Adrenal gland (tissue), 12 donors: ENCODE measurements around the gene ERF. TPM values are rescaled to one million over a fixed set of nuclear protein-coding genes. Genes with fewer than 3 reads are reported as not detected.
"Not testable (repeated sequence)": the region's sequence is repeated elsewhere in the genome, so short reads cannot be mapped to it uniquely, and the experiment has no call there.

Source experiments
- DNase-seq, 7 donors: peaks; one replicate each; pipeline ENCODE4 v3.0.0-alpha.2; 2019 to 2020
- H3K27ac ChIP-seq, 5 donors: fragments of 200-600 bp; sonication (generic) in 4 of 5; 1 replicate in 3 of 5; 2 replicates in 2 of 5; pipeline versions ENCODE4 v1.5.1 to v1.8.0; 2016 to 2020; ENCODE audit warnings: mild to moderate bottlenecking in 1 of 5
- H3K27me3 ChIP-seq: fragments of 200-600 bp; 2 replicates; pipeline ENCODE4 v1.8.0; 2021
- H3K36me3 ChIP-seq, 2 donors: fragments of 200-600 bp; replicated peaks in 1 of 2; 1 replicate in 1 of 2; 2 replicates in 1 of 2; pipeline versions ENCODE4 v1.5.1 to v1.8.0; 2018 to 2022
- H3K4me1 ChIP-seq, 2 donors: fragments of 200-600 bp; replicated peaks in 1 of 2; 1 replicate in 1 of 2; 2 replicates in 1 of 2; pipeline versions ENCODE4 v1.5.1 to v1.8.0; 2018 to 2021
- H3K4me3 ChIP-seq, 4 donors: fragments of 200-600 bp; sonication (generic) in 3 of 4; one replicate each; pipeline ENCODE4 v1.5.1; 2016 to 2018
- H3K9me3 ChIP-seq, 3 donors: fragments of 200-600 bp; sonication (generic) in 1 of 3; replicated peaks in 1 of 3; 1 replicate in 2 of 3; 2 replicates in 1 of 3; pipeline versions ENCODE4 v1.5.1 to v1.8.0; 2016 to 2021
- CTCF ChIP-seq, 6 experiments: fragments of 450-650 bp in 4 of 6; fragments of 200-600 bp in 2 of 6; sonication (generic) in 1 of 6; IDR thresholded peaks; 1 replicate in 5 of 6; 2 replicates in 1 of 6; pipeline versions ENCODE4 v1.5.1 to v1.8.0; 2016 to 2021; ENCODE audit warnings: antibody characterized with exemption in 6 of 6, mild to moderate bottlenecking in 2 of 6, moderate library complexity in 1 of 6
- POLR2A ChIP-seq, 2 donors: fragments of 450-650 bp; IDR thresholded peaks; one replicate each; pipeline ENCODE4 v1.6.1; 2017; ENCODE audit warnings: antibody characterized with exemption in 2 of 2, mild to moderate bottlenecking in 2 of 2, moderate library complexity in 1 of 2
- WGBS, 4 donors: extraction: QIAGEN DNeasy Blood & Tissue Kit in 2 of 4; methylation state at CpG; one replicate each; pipeline versions ENCODE4 v1.1.5 to v1.1.7; 2013 to 2017; 5-methylcytosine and 5-hydroxymethylcytosine counted together
- intact Hi-C, 2 donors: fragments of 100-400 bp; cut with DNase I; formaldehyde crosslinking; loops; one replicate each; pipeline versions ENCODE4 v1.14.1 to v1.15.0; 2022 to 2023
- polyA plus RNA-seq, 3 donors: library from polyadenylated mRNA; stranded (reverse); fragments of 200-250 nt in 2 of 3; fragments of 350-450 nt in 1 of 3; fragmentation: Illumina TruSeq in 1 of 3; extraction: RNeasy Lipid Tissue Mini Kit (QIAGEN cat#74804) in 1 of 3; gene quantifications; one replicate each; pipeline ENCODE4 v1.2.3, GENCODE V29; 2013 to 2014
- total RNA-seq, 9 donors: library from RNA; depleted of rRNA in 4 of 9; stranded (reverse); fragments of >200 nt in 4 of 9; fragments of 120-200 nt in 1 of 9; fragmentation: NEBNext Ultra II Directional in 1 of 9; extraction: Animal tissue kit (Norgen Biotek cat#: 25700) in 1 of 9; gene quantifications; one replicate each; pipeline versions ENCODE4 v1.1.0 to v1.2.4, GENCODE V29; 2013 to 2023
- donor health status: healthy with polysubstance abuse.
- donor health status: Bipolar disorder and iron deficiency.
- donor health status: DM: yes; HTN: yes; CAD: no.
- donor health status: DM: no; HTN: no; CAD: no.
- donor health status: DM: no; HTN: no; CAD: no.
- donor health status: DM: yes; HTN: yes; CAD: no.

Gene ERF
- total and polyA plus RNA-seq, 12 donors = 11.4 to 147 (median 52.4) TPM

GRCh38 chr19:42261763-42262162, 6.8 kb upstream of the ERF start:
- no peaks in the 10 kb centered on the region for H3K36me3 ChIP-seq
- DNase-seq = no peak
- TF ChIP-seq CTCF (IDR thresholded peaks at IDR 0.05) (no peak), POLR2A (IDR thresholded peaks at IDR 0.05) (no peak)
- H3K9me3 ChIP-seq = no peaks in the 10 kb centered on the region
- 81 to 91% (median 85%) methylated on average over 3 of the region's 3 CpGs for WGBS, 4 donors
- H3K27me3 ChIP-seq = no peaks in the 10 kb centered on the region
- intact Hi-C loops = no loop called here
- no peak overlapping the region for H3K4me3 ChIP-seq
- peaks cover 0 to 3% of the 10 kb centered on the region in 2 donors for H3K4me1 ChIP-seq
- no peak overlapping the region for H3K27ac ChIP-seq

- H3K27ac ChIP-seq, H3K36me3 ChIP-seq, intact Hi-C loops, H3K9me3 ChIP-seq, H3K27me3 ChIP-seq, DNase-seq, H3K4me3 ChIP-seq: not testable (repeated sequence)
- 78 to 94% (median 86%) methylated on average over 3 of the region's 3 CpGs for WGBS, 4 donors
- peaks cover 13 to 16% of the 10 kb centered on the region in 2 donors for H3K4me1 ChIP-seq
Measured at GRCh38 chr19:42257842-42258241, 2.9 kb upstream of the ERF start.

- Histone ChIP-seq H3K4me3 (peak overlapping the region in 3 of 4 donors; percentile 65 to 90 (median 81)), H3K4me1 (peaks cover 31 to 33% of the 10 kb centered on the region in 2 donors), H3K36me3 (no peaks in the 10 kb centered on the region), H3K9me3 (no peaks in the 10 kb centered on the region), H3K27ac (peak overlapping the region; percentile 54 to 100 (median 99)), H3K27me3 (no peaks in the 10 kb centered on the region)
- TF ChIP-seq POLR2A (IDR thresholded peaks at IDR 0.05) (peak; percentile 25 to 54), CTCF (IDR thresholded peaks at IDR 0.05) (no peak)
- intact Hi-C loops = loop anchor here in 1 of 2 donors (2.0 kb wide), 1 partner anchor 13 kb away; the partner anchor contains the start of gene CIC
- peak in 6 of 7 donors; percentile 53 to 78 (median 62) for DNase-seq
- 5 to 6% (median 5%) methylated on average over 32 to 38 of the region's 38 CpGs for WGBS, 4 donors
Measured at GRCh38 chr19:42255766-42256745, 1.1 kb upstream of the ERF start.

GRCh38 chr19:42254089-42254849, 659 bp downstream of the ERF start:
- peak; percentile 67 to 85 (median 80) for DNase-seq
- peaks cover 44 to 51% of the 10 kb centered on the region in 2 donors for H3K4me1 ChIP-seq

More at GRCh38 chr19:42254089-42254849, 659 bp downstream of the ERF start:
- peaks cover 0 to 9% of the 10 kb centered on the region in 2 donors for H3K36me3 ChIP-seq
- no peaks in the 10 kb centered on the region for H3K9me3 ChIP-seq
- intact Hi-C loops = loop anchor here in 1 of 2 donors (2.0 kb wide), 1 partner anchor 15 kb away; the partner anchor contains the start of gene CIC
- TF ChIP-seq CTCF (IDR thresholded peaks at IDR 0.05) = peak in 1 of 6 experiments; percentile 11
- peak in 1 of 2 donors; percentile 49 for TF ChIP-seq POLR2A (IDR thresholded peaks at IDR 0.05)
- H3K27ac ChIP-seq = peak overlapping the region; percentile 88 to 100 (median 99)
- peak overlapping the region; percentile 62 to 90 (median 86) for H3K4me3 ChIP-seq
- WGBS, 4 donors = 0 to 4% (median 1%) methylated on average over 4 to 69 of the region's 70 CpGs
- H3K27me3 ChIP-seq = no peaks in the 10 kb centered on the region
